GM12878 (cell line): ENCODE data around the gene FGFR4. TPM values are rescaled to one million over a fixed set of nuclear protein-coding genes. Genes with fewer than 3 reads are reported as not detected.
A peak's percentile ranks its signal among the peaks of the same experiment; 100 is the strongest.

Experiments used
- ATAC-seq: fragments of 200-7000 bp; cut with Tn5 transposase; 3 replicates; pipeline ENCODE4 v1.9.1; 2020; ENCODE audit warnings: mild to moderate bottlenecking, moderate library complexity
- BruUV-seq: library from RNA; stranded (reverse); fragments of 400-500 nt; replicated peaks from 2 replicates; lab custom pipeline; 2021; lab: Mats Ljungman, UMichigan
- CTCF ChIA-PET: fragments of 300-600 bp; sonication (Branson Sonifier 250); formaldehyde crosslinking; extraction: SDS; loops from one replicate; lab custom pipeline; 2021; ENCODE audit warnings: inconsistent platforms; lab: Yijun Ruan, JAX
- POLR2A ChIA-PET: fragments of 350-600 bp; formaldehyde crosslinking; extraction: SDS; loops from one replicate; lab custom pipeline; 2021; ENCODE audit warnings: inconsistent platforms; lab: Charles Lee
- RAD21 ChIA-PET: fragments of 300-600 bp; sonication (Branson Sonifier 250); formaldehyde crosslinking; loops from one replicate; lab custom pipeline; 2023; ENCODE audit warnings: antibody characterized with exemption; ENCODE audit not compliant: unreplicated experiment; lab: Charles Lee
- SMC1A ChIA-PET: fragments of 300-600 bp; sonication (Branson Sonifier 250); formaldehyde crosslinking; loops from one replicate; lab custom pipeline; 2023; ENCODE audit not compliant: unreplicated experiment, uncharacterized antibody; lab: Charles Lee
- DNase-seq: peaks from one replicate; pipeline ENCODE4 v3.0.0-alpha.2; 2011; ENCODE audit warnings: low read depth, low spot score
- FAIRE-seq: peaks from 3 replicates; lab custom pipeline; 2011; peaks lifted over from hg19 to GRCh38; lab: Jason Lieb, UNC
- H2AFZ ChIP-seq: 2 replicates; pipeline ENCODE4 v1.6.0; 2011; ENCODE audit warnings: low read depth, low read length, control low read depth; ENCODE audit not compliant: control insufficient read depth
- H3K27ac ChIP-seq: 2 replicates; pipeline ENCODE4 v1.5.1; 2011; ENCODE audit warnings: control low read depth; ENCODE audit not compliant: control insufficient read depth, insufficient read depth
- H3K27me3 ChIP-seq, 2 experiments: replicated peaks in 1 of 2; 2 replicates each; pipeline versions ENCODE4 v1.6.0 to v1.6.1; 2011; ENCODE audit warnings: low read length in 1 of 2; ENCODE audit not compliant: control insufficient read depth in 2 of 2, insufficient read depth in 2 of 2
- H3K36me3 ChIP-seq, 2 experiments: 2 replicates each; pipeline ENCODE4 v1.5.1; 2011; ENCODE audit warnings: low read length in 1 of 2; ENCODE audit not compliant: control insufficient read depth in 2 of 2, insufficient read depth in 2 of 2
- H3K4me1 ChIP-seq: 2 replicates; pipeline ENCODE4 v1.6.1; 2011; ENCODE audit warnings: mild to moderate bottlenecking, low read length, moderate library complexity, mixed read lengths; ENCODE audit not compliant: control insufficient read depth, insufficient read depth
- H3K4me2 ChIP-seq: 2 replicates; pipeline ENCODE4 v1.6.0; 2011; ENCODE audit warnings: control low read depth; ENCODE audit not compliant: control insufficient read depth, insufficient read depth
- H3K4me3 ChIP-seq: fragments of 200-600 bp; sonication (generic); 2 replicates; pipeline ENCODE4 v1.5.1; 2016
- H3K79me2 ChIP-seq: 2 replicates; pipeline ENCODE4 v1.6.0; 2011; ENCODE audit warnings: low read length; ENCODE audit not compliant: control insufficient read depth, insufficient read depth
- H3K9ac ChIP-seq: 2 replicates; pipeline ENCODE4 v1.8.0; 2011; ENCODE audit warnings: low read length, control low read depth, mixed read lengths; ENCODE audit not compliant: control insufficient read depth, insufficient read depth
- H3K9me3 ChIP-seq: replicated peaks from 3 replicates; pipeline ENCODE4 v1.5.1; 2011; ENCODE audit warnings: mild to moderate bottlenecking, low read length; ENCODE audit not compliant: control insufficient read depth, insufficient read depth
- H4K20me1 ChIP-seq: 2 replicates; pipeline ENCODE4 v1.6.0; 2011; ENCODE audit not compliant: control insufficient read depth, insufficient read depth
- NBN ChIP-seq: fragments of 450-650 bp; IDR thresholded peaks from 2 replicates; pipeline ENCODE4 v1.6.1; 2016
- NFXL1 ChIP-seq: fragments of 450-650 bp; IDR thresholded peaks from 2 replicates; pipeline ENCODE4 v1.6.1; 2017; ENCODE audit warnings: antibody characterized with exemption, mild to moderate bottlenecking, borderline replicate concordance
- NFYA ChIP-seq: IDR thresholded peaks from 2 replicates; pipeline ENCODE4 v1.6.1; 2011; ENCODE audit warnings: low read depth, mild to moderate bottlenecking, low read length, improper control_type of control experiment, borderline replicate concordance
- STAT3 ChIP-seq: IDR thresholded peaks from 2 replicates; pipeline ENCODE4 v1.6.1; 2011; ENCODE audit warnings: low read depth, low read length, improper control_type of control experiment
- ZSCAN29 ChIP-seq: fragments of 450-650 bp; IDR thresholded peaks from 2 replicates; pipeline ENCODE4 v1.6.1; 2017; ENCODE audit warnings: mild to moderate bottlenecking, moderate library complexity
- WGBS: methylation state at CpG from one replicate; pipeline ENCODE4 v1.1.6; 2016; ENCODE audit warnings: low lambda C conversion rate; ENCODE audit not compliant: insufficient replicate concordance, insufficient coverage; ENCODE audit errors: missing lambda C conversion rate; 5-methylcytosine and 5-hydroxymethylcytosine counted together
- in situ Hi-C: fragments of 300-500 bp; cut with MboI; formaldehyde crosslinking; loops from 9 replicates; pipeline ENCODE4 v1.14.3; 2018; ENCODE audit warnings: mixed read lengths
- intact Hi-C: fragments of 100-400 bp; cut with micrococcal nuclease; formaldehyde crosslinking; loops from one replicate; pipeline ENCODE4 v1.14.2; 2022; ENCODE audit not compliant: unreplicated experiment
- polyA plus RNA-seq, 11 experiments: library from polyadenylated mRNA; depleted of rRNA in 4 of 11; unstranded in 6 of 11; stranded (reverse) in 5 of 11; fragments of >200 nt; fragmentation: Nextera tagmentation in 4 of 11; fragmentation: Illumina TruSeq in 1 of 11; extraction: Ambion mirVana in 4 of 11; extraction: Trizol in 1 of 11; gene quantifications; 1 replicate in 1 of 11; 2 replicates in 10 of 11; pipeline versions ENCODE4 v1.2.1 to v1.2.3, GENCODE V29; 2011 to 2016; ENCODE audit warnings: inconsistent platforms in 2 of 11, missing spikeins in 2 of 11, low read depth in 1 of 11
- total RNA-seq, 4 experiments: library from RNA; depleted of rRNA in 3 of 4; stranded (reverse); fragments of >200 nt in 3 of 4; fragmentation: Illumina TruSeq in 1 of 4; extraction: Trizol in 1 of 4; gene quantifications; 2 replicates each; pipeline versions ENCODE4 v1.2.1 to v1.2.3, GENCODE V29; 2013 to 2021
- TF ChIP-seq, protein P1 (sequence below): fragments of 450-650 bp; IDR thresholded peaks from 2 replicates; pipeline ENCODE4 v1.6.1; 2017; ENCODE audit warnings: antibody characterized with exemption, mild to moderate bottlenecking, moderate library complexity
- TF ChIP-seq, protein P2 (sequence below): fragments of 450-650 bp; IDR thresholded peaks from 2 replicates; pipeline ENCODE4 v1.6.1; 2017; ENCODE audit warnings: mild to moderate bottlenecking, moderate library complexity
- TF ChIP-seq, protein P3 (sequence below): fragments of 450-650 bp; formaldehyde crosslinking; IDR thresholded peaks from 2 replicates; pipeline ENCODE4 v1.4.0; 2020; ENCODE audit warnings: mild to moderate bottlenecking, moderate library complexity
- TF ChIP-seq, protein P4 (sequence below): fragments of 450-650 bp; IDR thresholded peaks from 2 replicates; pipeline ENCODE4 v1.6.1; 2018; ENCODE audit warnings: borderline replicate concordance, mild to moderate bottlenecking; ENCODE audit not compliant: partially characterized antibody

Gene FGFR4
- total and polyA plus RNA-seq, 10 of the 15 experiments (the other 5 are each of a cell fraction or from before 2014, with no cell fraction given), result 0.17 to 0.77 (median 0.28) TPM; not detected in 5

DNA sequence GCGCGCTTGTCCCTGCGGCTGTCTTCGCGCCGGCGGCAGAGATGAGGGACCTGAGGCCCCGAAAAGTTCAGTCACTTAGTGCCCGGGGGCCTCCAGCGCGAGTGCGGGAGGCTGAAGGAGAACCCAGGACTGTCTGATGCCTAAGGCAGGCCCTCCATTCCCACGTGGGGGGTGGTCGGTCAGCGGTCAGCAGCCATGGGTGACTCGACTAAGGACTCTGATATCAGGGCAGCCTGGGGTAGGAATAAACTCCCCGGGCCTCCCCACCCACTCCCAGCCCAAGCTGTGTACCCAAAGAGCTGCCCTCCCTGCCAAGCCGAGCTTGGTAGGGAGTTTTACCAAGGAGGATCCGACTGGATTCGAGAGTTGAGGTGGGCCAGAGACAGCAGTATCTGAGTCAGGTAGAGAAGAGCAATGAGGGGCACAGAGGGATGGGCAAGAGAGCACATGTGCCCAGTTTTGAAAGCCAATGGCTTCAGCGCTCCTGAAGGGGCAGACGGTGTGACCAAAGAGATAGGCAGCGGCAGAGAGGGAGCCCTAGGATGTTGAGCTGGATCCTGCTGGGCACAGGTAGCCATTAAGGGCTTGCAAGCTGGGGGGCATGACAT is 787 bp downstream of the FGFR4 start:
- Histone ChIP-seq H3K4me2 (peak overlapping the region; percentile 66), H2AFZ (peak overlapping the region; percentile 12; the same call in 1 of the 2 replicates), H3K9me3 (no peaks in the 10 kb centered on the region), H3K4me1 (0 out of 2 replicates have a peak, but pooled peaks cover 2% of the 10 kb centered on the region), H3K27ac (no peak overlapping the region), H4K20me1 (no peaks in the 10 kb centered on the region), H3K4me3 (no peak overlapping the region), H3K9ac (no peak overlapping the region), H3K79me2 (no peaks in the 10 kb centered on the region), H3K36me3 (no peaks in the 10 kb centered on the region), H3K27me3 (peaks cover 0 to 4% of the 10 kb centered on the region in 2 experiments; a peak in 3 of 4 replicates)
- intact Hi-C loops (no loop called here), in situ Hi-C loops (no loop called here)
- RAD21 ChIA-PET, result interaction anchor here (0.6 to 4.2 kb wide), 3 partner anchors 16 to 427 kb away, joined by 3 to 17 read pairs (median 6); no protein-coding TSS in a partner anchor
- 50% methylated on average over 22 of the region's 23 CpGs for WGBS
- POLR2A ChIA-PET, result interaction anchor here (0.8 kb wide), 1 partner anchor 117 kb away, joined by 3 read pairs; no protein-coding TSS in a partner anchor
- DNase-seq (no peak), ATAC-seq (no peak), FAIRE-seq (no peak)
- CTCF ChIA-PET, result interaction anchor here (0.5 to 3.5 kb wide), 2 partner anchors 10 to 25 kb away, joined by 3 to 46 read pairs; no protein-coding TSS in a partner anchor
- SMC1A ChIA-PET, result interaction anchor here (2.2 kb wide), 1 partner anchor 16 kb away, joined by 10 read pairs; no protein-coding TSS in a partner anchor
- BruUV-seq, result no TSS peak
- TF ChIP-seq NFXL1 (no peak), ZSCAN29 (no peak), STAT3 (no peak), NFYA (no peak), NBN (no peak)
- TF ChIP-seq, protein P1, sequence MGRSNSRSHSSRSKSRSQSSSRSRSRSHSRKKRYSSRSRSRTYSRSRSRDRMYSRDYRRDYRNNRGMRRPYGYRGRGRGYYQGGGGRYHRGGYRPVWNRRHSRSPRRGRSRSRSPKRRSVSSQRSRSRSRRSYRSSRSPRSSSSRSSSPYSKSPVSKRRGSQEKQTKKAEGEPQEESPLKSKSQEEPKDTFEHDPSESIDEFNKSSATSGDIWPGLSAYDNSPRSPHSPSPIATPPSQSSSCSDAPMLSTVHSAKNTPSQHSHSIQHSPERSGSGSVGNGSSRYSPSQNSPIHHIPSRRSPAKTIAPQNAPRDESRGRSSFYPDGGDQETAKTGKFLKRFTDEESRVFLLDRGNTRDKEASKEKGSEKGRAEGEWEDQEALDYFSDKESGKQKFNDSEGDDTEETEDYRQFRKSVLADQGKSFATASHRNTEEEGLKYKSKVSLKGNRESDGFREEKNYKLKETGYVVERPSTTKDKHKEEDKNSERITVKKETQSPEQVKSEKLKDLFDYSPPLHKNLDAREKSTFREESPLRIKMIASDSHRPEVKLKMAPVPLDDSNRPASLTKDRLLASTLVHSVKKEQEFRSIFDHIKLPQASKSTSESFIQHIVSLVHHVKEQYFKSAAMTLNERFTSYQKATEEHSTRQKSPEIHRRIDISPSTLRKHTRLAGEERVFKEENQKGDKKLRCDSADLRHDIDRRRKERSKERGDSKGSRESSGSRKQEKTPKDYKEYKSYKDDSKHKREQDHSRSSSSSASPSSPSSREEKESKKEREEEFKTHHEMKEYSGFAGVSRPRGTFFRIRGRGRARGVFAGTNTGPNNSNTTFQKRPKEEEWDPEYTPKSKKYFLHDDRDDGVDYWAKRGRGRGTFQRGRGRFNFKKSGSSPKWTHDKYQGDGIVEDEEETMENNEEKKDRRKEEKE, result no peak
- TF ChIP-seq, protein P2, sequence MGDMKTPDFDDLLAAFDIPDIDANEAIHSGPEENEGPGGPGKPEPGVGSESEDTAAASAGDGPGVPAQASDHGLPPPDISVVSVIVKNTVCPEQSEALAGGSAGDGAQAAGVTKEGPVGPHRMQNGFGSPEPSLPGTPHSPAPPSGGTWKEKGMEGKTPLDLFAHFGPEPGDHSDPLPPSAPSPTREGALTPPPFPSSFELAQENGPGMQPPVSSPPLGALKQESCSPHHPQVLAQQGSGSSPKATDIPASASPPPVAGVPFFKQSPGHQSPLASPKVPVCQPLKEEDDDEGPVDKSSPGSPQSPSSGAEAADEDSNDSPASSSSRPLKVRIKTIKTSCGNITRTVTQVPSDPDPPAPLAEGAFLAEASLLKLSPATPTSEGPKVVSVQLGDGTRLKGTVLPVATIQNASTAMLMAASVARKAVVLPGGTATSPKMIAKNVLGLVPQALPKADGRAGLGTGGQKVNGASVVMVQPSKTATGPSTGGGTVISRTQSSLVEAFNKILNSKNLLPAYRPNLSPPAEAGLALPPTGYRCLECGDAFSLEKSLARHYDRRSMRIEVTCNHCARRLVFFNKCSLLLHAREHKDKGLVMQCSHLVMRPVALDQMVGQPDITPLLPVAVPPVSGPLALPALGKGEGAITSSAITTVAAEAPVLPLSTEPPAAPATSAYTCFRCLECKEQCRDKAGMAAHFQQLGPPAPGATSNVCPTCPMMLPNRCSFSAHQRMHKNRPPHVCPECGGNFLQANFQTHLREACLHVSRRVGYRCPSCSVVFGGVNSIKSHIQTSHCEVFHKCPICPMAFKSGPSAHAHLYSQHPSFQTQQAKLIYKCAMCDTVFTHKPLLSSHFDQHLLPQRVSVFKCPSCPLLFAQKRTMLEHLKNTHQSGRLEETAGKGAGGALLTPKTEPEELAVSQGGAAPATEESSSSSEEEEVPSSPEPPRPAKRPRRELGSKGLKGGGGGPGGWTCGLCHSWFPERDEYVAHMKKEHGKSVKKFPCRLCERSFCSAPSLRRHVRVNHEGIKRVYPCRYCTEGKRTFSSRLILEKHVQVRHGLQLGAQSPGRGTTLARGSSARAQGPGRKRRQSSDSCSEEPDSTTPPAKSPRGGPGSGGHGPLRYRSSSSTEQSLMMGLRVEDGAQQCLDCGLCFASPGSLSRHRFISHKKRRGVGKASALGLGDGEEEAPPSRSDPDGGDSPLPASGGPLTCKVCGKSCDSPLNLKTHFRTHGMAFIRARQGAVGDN, result no peak
- TF ChIP-seq, protein P3, sequence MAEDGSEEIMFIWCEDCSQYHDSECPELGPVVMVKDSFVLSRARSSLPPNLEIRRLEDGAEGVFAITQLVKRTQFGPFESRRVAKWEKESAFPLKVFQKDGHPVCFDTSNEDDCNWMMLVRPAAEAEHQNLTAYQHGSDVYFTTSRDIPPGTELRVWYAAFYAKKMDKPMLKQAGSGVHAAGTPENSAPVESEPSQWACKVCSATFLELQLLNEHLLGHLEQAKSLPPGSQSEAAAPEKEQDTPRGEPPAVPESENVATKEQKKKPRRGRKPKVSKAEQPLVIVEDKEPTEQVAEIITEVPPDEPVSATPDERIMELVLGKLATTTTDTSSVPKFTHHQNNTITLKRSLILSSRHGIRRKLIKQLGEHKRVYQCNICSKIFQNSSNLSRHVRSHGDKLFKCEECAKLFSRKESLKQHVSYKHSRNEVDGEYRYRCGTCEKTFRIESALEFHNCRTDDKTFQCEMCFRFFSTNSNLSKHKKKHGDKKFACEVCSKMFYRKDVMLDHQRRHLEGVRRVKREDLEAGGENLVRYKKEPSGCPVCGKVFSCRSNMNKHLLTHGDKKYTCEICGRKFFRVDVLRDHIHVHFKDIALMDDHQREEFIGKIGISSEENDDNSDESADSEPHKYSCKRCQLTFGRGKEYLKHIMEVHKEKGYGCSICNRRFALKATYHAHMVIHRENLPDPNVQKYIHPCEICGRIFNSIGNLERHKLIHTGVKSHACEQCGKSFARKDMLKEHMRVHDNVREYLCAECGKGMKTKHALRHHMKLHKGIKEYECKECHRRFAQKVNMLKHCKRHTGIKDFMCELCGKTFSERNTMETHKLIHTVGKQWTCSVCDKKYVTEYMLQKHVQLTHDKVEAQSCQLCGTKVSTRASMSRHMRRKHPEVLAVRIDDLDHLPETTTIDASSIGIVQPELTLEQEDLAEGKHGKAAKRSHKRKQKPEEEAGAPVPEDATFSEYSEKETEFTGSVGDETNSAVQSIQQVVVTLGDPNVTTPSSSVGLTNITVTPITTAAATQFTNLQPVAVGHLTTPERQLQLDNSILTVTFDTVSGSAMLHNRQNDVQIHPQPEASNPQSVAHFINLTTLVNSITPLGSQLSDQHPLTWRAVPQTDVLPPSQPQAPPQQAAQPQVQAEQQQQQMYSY (CRISPR knock-in tag), result no peak
- TF ChIP-seq, protein P4, sequence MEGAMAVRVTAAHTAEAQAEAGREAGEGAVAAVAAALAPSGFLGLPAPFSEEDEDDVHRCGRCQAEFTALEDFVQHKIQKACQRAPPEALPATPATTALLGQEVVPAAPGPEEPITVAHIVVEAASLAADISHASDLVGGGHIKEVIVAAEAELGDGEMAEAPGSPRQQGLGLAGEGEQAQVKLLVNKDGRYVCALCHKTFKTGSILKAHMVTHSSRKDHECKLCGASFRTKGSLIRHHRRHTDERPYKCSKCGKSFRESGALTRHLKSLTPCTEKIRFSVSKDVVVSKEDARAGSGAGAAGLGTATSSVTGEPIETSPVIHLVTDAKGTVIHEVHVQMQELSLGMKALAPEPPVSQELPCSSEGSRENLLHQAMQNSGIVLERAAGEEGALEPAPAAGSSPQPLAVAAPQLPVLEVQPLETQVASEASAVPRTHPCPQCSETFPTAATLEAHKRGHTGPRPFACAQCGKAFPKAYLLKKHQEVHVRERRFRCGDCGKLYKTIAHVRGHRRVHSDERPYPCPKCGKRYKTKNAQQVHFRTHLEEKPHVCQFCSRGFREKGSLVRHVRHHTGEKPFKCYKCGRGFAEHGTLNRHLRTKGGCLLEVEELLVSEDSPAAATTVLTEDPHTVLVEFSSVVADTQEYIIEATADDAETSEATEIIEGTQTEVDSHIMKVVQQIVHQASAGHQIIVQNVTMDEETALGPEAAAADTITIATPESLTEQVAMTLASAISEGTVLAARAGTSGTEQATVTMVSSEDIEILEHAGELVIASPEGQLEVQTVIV, result no peak
